LNCaP clone FGC (cell line): ENCODE measurements around the gene RAB33A.

Source experiments
- DNase-seq: peaks from one replicate; pipeline ENCODE4 v3.0.0-alpha.2; 2011; ENCODE audit warnings: low read depth
- H3K4me3 ChIP-seq: 2 replicates; pipeline ENCODE4 v1.5.1; 2011; ENCODE audit warnings: mild to moderate bottlenecking, low read depth, low read length, control low read depth
- TF ChIP-seq, protein P1 (sequence below): IDR thresholded peaks from 2 replicates; pipeline ENCODE4 v1.5.1; 2012; ENCODE audit warnings: mild to moderate bottlenecking; ENCODE audit not compliant: control insufficient read depth, insufficient read depth; ENCODE audit errors: extremely low read depth

The RAB33A gene

DNA sequence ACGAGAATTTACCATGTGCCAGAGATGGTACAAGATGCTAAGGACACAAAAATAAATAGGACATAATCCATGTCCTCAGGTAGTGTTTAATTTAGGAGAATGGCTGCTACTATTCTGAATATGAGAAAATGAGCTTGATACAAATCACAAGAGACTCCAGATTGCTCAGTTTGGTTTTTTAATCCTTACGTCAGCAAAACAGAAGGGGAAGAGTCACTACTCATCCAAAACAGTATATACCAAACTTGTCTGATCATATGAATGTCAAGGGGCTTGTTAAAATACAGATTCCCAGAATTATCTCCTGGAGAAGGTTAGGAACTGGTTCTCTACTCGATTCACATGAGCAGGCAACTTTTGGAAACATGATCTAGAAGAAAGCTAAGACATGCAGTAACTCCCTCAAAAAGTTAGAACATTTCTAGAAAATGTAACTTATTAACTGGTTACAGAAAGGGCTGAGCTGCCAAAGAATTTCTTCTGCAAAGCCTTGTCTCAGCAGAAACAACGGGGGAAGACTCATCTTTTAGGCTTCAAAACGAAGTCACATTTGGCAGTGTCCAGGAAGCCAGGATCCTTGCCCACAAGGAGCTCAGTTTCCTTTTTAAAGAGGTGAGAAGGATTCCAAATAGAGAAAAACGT is 9.5 kb upstream of the RAB33A start:
- TF ChIP-seq, protein P1, sequence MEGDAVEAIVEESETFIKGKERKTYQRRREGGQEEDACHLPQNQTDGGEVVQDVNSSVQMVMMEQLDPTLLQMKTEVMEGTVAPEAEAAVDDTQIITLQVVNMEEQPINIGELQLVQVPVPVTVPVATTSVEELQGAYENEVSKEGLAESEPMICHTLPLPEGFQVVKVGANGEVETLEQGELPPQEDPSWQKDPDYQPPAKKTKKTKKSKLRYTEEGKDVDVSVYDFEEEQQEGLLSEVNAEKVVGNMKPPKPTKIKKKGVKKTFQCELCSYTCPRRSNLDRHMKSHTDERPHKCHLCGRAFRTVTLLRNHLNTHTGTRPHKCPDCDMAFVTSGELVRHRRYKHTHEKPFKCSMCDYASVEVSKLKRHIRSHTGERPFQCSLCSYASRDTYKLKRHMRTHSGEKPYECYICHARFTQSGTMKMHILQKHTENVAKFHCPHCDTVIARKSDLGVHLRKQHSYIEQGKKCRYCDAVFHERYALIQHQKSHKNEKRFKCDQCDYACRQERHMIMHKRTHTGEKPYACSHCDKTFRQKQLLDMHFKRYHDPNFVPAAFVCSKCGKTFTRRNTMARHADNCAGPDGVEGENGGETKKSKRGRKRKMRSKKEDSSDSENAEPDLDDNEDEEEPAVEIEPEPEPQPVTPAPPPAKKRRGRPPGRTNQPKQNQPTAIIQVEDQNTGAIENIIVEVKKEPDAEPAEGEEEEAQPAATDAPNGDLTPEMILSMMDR = no peak
- no peak overlapping the region for H3K4me3 ChIP-seq
- DNase-seq = no peak

DNA sequence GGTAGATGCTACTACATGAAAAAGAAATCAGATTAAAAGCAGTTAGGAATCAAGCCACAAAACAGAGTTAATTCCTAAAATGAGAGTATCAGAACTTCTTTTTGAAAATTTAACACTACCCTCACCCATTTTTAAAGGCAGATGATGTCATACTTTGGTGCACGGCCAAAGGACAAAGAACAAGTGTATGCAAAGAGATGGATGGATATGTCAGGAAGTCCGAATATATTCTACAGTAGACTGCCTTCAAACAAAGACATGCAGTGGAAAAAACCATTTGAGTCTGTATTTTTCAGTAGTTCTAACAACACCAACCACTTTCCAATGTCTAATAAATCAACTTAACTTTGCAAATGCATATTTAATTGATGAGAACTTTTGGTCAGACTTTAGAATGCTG is 8.4 kb upstream of the RAB33A start:
- TF ChIP-seq, protein P1 = no peak
- no peak for DNase-seq
- no peak overlapping the region for H3K4me3 ChIP-seq

DNA sequence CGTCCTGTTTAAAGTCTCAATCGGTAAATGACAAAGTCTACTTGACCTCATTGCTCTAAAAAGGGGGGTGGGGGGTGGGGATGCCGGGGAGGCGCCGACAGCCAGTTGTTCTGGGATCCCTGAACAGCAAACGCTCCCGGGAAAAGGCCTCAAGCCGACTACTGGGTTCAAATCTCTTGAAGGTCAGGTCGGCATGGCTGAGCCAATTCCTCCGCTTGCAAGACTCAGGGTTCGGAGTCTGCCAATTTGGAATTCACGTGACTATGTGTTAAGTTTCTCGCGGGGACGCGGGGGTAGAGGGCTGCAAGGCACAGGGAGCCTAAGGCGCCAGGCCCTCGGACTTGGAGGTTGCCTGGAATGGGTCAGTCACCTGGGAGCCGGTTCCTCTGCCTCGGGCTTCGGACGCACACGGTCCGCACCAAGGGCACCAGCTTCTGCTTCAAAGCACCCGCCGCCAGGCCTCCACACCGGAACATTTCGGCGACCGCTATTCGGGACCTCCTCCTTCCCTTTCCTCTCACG is 6.5 kb upstream of the RAB33A start:
- peak overlapping the region; percentile 74 for H3K4me3 ChIP-seq
- TF ChIP-seq, protein P1 = no peak
- peak; percentile 19 for DNase-seq

DNA sequence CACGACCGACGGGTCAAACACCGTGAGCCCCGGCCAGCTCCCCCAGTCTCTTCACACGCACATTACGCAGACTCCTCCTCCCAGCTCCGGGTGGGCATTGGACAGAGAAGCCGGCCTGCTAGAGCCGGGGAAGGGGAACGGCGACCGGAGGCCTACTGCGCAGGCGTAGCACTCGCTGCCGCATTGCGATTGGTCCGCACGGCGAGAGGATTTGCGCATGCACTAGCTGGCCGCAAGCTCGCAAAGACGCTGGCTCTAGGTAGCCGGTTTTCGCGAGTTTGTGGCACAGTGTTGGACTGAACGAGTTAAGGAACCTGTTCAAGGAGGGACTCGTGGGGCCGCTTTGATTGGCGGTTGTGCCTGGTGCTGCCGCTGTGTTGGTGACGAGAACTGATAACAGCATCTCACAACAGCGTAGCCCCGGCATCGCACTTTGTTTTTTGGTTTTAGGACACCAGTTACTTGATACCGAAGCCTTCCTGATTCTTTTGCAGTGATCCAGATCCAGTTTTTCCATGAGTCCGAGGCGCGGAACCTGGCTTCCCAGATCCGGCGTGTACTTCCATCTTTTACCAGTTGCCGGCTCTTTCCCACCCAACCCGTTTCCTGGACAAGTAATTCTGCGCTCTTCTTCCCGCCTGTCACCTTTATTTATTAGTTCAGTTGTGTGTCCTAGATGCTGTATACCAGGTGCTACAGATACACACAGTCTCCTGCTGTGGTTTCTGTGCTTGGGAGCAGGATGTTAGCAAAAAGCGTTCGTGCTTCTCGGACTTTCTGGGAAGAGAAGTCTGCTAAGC is 5.9 kb upstream of the RAB33A start, which contains the start of gene AIFM1:
Gene AIFM1 (minus strand): TSS at position 139 of the 800 bp plus-strand sequence. CDS start 185 bp downstream, outside the sequence.
- DNase-seq = peak; percentile 92
- TF ChIP-seq, protein P1 = no peak
- peak within 1 kb of the TSS; percentile 74 for H3K4me3 ChIP-seq

DNA sequence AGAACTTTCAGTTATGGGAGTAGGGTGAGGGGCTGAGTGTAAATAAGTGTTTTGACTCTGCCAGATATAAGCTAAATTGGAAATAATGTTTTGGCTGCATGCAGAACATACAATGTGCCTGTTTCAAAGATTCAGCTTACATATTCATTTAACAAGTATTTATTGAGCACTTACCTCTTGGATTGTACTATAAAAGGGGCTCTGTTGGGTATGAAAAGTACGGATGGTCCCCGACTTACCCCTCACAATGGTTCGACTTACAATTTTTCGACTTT is 5.3 kb upstream of the RAB33A start:
- TF ChIP-seq, protein P1 = no peak
- DNase-seq = no peak
- peak overlapping the region; percentile 74 for H3K4me3 ChIP-seq

DNA sequence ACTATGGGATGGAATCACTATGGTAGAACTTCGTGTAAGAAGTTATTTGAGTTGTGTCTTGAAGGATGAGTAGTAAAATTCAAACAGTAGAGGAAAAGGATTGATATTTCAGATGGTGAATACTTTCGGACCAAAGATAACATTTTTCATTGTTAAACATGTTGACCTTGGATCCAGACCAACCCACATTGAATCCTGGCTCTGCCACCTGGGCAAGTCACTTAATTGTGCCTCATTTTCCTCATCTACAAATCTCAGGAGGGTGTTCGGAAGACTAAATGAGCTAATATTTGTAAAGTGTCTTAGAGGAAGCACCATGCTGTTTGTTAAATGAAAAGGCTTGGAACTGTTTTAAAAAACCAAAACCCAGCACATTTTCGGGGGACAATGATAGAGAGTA is 4.7 kb upstream of the RAB33A start:
- H3K4me3 ChIP-seq = peak overlapping the region; percentile 74
- no peak for DNase-seq
- TF ChIP-seq, protein P1 = no peak
